Measurements from ENCODE around the gene ZNF112.
"Not testable (repeated sequence)": the region's sequence is repeated elsewhere in the genome, so short reads cannot be mapped to it uniquely, and the experiment has no call there.

Gene ZNF112

DNA sequence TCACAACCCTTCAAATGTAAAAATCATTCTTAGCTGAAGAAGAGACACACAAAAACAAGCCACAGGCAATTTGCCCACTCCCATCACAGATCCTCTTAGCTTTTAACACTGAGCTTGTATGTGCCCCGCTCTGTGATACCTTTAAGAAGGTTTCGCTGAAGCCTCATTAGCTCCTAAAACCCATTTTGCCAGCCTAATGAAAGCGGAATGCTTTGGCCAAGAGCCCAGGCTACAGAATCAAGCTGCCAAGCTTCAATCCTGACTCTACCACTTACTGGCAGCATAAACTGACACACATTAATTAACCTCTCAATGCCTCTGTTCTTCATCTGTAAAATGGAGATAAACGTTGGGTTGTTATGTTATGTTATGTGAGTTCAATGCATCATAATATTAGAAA lies 10.5 kb downstream of the ZNF112 start:
- DNase-seq (ENCODE audit: low read depth): no peak
- H3K4me3 ChIP-seq (ENCODE audit: low read depth, low read length): no peak overlapping the region
- TF ChIP-seq, protein P1, sequence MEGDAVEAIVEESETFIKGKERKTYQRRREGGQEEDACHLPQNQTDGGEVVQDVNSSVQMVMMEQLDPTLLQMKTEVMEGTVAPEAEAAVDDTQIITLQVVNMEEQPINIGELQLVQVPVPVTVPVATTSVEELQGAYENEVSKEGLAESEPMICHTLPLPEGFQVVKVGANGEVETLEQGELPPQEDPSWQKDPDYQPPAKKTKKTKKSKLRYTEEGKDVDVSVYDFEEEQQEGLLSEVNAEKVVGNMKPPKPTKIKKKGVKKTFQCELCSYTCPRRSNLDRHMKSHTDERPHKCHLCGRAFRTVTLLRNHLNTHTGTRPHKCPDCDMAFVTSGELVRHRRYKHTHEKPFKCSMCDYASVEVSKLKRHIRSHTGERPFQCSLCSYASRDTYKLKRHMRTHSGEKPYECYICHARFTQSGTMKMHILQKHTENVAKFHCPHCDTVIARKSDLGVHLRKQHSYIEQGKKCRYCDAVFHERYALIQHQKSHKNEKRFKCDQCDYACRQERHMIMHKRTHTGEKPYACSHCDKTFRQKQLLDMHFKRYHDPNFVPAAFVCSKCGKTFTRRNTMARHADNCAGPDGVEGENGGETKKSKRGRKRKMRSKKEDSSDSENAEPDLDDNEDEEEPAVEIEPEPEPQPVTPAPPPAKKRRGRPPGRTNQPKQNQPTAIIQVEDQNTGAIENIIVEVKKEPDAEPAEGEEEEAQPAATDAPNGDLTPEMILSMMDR (conservative IDR thresholded peaks at IDR 0.05; ENCODE audit: low read depth, low read length): no peak

DNA sequence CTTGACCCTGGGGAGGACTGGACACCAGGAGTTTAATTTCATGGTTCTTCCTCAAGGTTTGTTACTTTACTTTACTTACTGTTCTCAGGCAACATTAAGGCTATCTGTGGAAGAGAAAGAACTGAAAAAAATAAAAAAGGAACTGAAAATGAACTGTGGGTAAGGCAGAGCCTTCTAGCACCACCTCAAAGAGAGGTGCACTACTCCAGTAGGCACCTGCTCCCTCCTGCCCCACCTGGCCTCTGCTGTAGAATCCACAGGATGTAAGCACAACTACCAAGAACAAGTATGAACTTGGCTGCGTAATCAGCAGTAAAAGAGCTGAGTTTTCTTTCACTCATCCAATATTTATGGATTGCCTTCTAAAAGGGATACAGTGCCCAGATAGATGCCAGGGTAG lies 12.2 kb downstream of the ZNF112 start:
- TF ChIP-seq, protein P1 (conservative IDR thresholded peaks at IDR 0.05; ENCODE audit: low read depth, low read length): no peak
- no peak overlapping the region for H3K4me3 ChIP-seq (ENCODE audit: low read depth, low read length)
- DNase-seq (ENCODE audit: low read depth): no peak

DNA sequence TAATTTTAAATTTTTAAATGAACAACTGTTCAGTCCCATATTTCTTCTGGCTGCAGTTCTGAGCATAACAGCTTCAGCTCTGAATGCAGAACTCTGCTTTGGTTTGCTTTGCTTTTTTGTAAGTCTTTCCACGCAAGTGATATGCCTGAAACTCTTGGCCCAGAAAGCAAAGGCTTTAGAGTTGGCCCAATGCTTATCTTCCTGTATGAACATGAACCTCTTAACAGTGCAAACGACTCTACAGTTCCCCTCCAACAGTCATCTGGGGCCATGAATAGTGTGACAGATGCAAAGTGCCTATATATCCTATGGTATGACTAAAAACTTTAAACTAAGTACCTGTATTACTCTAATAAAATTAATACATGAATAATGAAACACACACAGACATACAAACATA lies 14.7 kb downstream of the ZNF112 start:
- TF ChIP-seq, protein P1 (conservative IDR thresholded peaks at IDR 0.05; ENCODE audit: low read depth, low read length): no peak
- DNase-seq (ENCODE audit: low read depth): no peak
- H3K4me3 ChIP-seq (ENCODE audit: low read depth, low read length): no peak overlapping the region

DNA sequence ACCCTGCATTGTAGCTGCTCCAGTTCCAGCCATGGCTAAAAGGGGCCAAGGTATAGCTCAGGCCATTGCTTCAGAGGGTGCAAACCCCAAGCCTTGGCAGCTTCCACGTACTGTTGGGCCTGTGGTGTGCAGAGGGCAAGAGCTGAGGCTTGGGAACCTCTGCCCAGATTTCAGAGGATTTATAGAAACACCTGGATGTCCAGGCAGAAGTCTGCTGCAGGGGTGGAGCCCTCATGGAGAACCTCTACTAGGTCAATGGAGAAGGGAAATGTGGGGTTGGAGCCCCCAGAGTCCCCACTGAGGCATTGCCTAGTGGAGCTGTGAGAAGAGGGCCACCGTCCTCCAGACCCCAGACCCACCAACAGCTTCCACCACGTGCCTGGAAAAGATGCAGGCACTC lies 21.8 kb downstream of the ZNF112 start:
- H3K4me3 ChIP-seq (ENCODE audit: low read depth, low read length); DNase-seq (ENCODE audit: low read depth): not testable (repeated sequence)

DNA sequence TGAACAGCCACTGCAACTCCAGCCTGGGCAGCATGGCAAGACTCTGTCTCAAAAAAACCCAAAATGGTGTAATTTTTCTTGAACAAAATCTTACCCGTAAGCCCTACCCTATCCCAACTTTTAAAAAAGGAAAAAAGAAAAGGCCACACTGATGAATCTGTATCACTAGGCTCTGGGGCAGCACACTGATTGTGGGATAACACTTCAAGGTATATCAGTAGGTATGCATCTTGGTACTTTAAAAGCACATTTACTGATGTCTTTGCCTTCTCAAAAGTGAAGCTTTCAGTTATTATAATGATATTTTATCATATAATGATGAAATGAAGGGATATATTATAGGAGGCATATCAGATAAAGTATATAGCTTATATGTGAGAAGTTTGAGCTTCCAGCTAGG lies 24.3 kb downstream of the ZNF112 start:
- DNase-seq (ENCODE audit: low read depth): no peak
- TF ChIP-seq, protein P1 (conservative IDR thresholded peaks at IDR 0.05; ENCODE audit: low read depth, low read length): no peak
- H3K4me3 ChIP-seq (ENCODE audit: low read depth, low read length): no peak overlapping the region

DNA sequence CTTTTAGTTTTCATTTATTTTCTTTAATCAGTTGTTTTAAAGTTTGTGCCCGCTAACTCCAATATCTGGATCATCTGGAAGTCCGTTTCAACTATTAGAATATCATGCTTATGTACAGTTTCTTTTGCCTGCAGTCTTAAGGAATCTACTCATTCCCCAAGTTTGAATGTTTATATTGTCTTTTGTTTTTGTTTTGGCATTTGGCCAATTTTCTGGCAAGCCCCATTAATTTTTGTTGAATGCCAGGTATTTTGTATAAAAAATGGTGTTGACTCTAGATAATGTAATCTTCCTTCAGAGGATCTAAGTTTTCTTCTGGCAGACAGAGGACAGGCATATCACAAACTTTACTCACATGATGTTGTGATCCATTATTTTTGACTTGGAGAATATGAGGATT lies 40.6 kb downstream of the ZNF112 start:
- no peak overlapping the region for H3K4me3 ChIP-seq (ENCODE audit: low read depth, low read length)
- TF ChIP-seq, protein P1 (conservative IDR thresholded peaks at IDR 0.05; ENCODE audit: low read depth, low read length): no peak
- no peak for DNase-seq (ENCODE audit: low read depth)

DNA sequence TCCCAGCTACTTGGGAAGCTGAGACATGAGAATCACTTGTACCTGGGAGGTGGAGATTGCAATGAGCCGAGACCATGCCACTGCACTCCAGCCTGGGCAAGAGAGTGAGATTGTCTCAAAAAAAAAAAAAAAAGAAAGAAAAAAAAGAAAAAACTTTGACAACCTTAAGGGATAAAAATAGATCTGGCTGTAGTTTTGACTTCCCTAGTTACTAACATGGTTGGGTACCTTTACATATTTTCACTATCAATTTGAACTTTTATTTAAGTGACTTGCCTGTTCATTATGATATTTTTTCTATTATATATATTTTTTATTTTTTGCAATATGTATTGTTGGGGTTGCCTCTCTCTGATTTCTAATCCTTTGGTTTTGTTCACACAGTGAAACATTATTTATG lies 43.2 kb downstream of the ZNF112 start:
- H3K4me3 ChIP-seq (ENCODE audit: low read depth, low read length): no peak overlapping the region
- TF ChIP-seq, protein P1 (conservative IDR thresholded peaks at IDR 0.05; ENCODE audit: low read depth, low read length): no peak
- no peak for DNase-seq (ENCODE audit: low read depth)

DNA sequence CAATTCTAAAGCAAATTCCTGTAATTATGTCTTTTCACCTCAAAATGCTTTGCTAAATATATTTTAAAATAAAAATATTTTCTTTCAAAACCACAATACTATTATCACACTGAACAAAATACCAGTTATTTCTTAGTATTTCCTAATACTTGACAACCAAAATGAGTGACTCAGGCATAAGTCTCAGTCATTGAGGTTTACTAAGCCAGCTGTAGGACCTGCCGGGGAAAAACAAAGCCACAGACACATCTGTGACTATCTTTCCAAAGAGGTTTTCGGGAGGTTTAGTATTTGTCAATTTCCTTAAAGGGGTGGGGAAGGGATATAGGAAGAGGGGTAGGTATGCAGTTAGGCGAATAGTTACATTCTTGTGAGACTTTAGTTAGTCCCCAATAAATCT lies 48.5 kb downstream of the ZNF112 start:
- DNase-seq (ENCODE audit: low read depth): peak; percentile 7
- no peak overlapping the region for H3K4me3 ChIP-seq (ENCODE audit: low read depth, low read length)
- TF ChIP-seq, protein P1 (conservative IDR thresholded peaks at IDR 0.05; ENCODE audit: low read depth, low read length): no peak
